ENCODE results near the gene USP5.
"Not testable (repeated sequence)": the region's sequence is repeated elsewhere in the genome, so short reads cannot be mapped to it uniquely, and the experiment has no call there.

The USP5 gene

GRCh38 chr12:6861391-6861790 lies 9.4 kb downstream of the USP5 start:
- FAIRE-seq (no peak), DNase-seq (ENCODE audit: insufficient read length, low spot score) (no peak)

- DNase-seq (ENCODE audit: insufficient read length, low spot score) (no peak), FAIRE-seq (no peak)
Measured at GRCh38 chr12:6863033-6863432, 11.1 kb downstream of the USP5 start.

- FAIRE-seq: no peak
Measured at GRCh38 chr12:6863586-6864321, 11.8 kb downstream of the USP5 start.

GRCh38 chr12:6865307-6865706 lies 13.4 kb downstream of the USP5 start:
- not testable (repeated sequence) for FAIRE-seq; DNase-seq (ENCODE audit: insufficient read length, low spot score)

More at GRCh38 chr12:6863586-6864321, 11.8 kb downstream of the USP5 start:
- no peak for DNase-seq (ENCODE audit: insufficient read length, low spot score)

- DNase-seq (ENCODE audit: insufficient read length, low spot score): no peak
- FAIRE-seq: no peak
Measured at GRCh38 chr12:6866163-6866919, 14.4 kb downstream of the USP5 start.

- DNase-seq (ENCODE audit: insufficient read length, low spot score) (no peak), FAIRE-seq (peak; percentile 89)
Measured at GRCh38 chr12:6866920-6867412, 15.0 kb downstream of the USP5 start.

- DNase-seq (ENCODE audit: insufficient read length, low spot score) (peak; percentile 78), FAIRE-seq (peak; percentile 85)
Measured at GRCh38 chr12:6867413-6868210, 15.7 kb downstream of the USP5 start, which contains the start of gene TPI1. Gene TPI1, plus strand, starts transcription at chr12:6867531. Its CDS starts 36 bp downstream, at chr12:6867567.

- DNase-seq (ENCODE audit: insufficient read length, low spot score) (no peak), FAIRE-seq (peak; percentile 54)
Measured at GRCh38 chr12:6868211-6869048, 16.5 kb downstream of the USP5 start.

- DNase-seq (ENCODE audit: insufficient read length, low spot score) (peak; percentile 73), FAIRE-seq (peak; percentile 93)
Measured at GRCh38 chr12:6869049-6870021, 17.4 kb downstream of the USP5 start.

- not testable (repeated sequence) for FAIRE-seq; DNase-seq (ENCODE audit: insufficient read length, low spot score)
Measured at GRCh38 chr12:6870304-6870703, 18.4 kb downstream of the USP5 start.

GRCh38 chr12:6871052-6871957 lies 19.4 kb downstream of the USP5 start:
- no peak for FAIRE-seq

GRCh38 chr12:6872073-6873048 lies 20.4 kb downstream of the USP5 start:
- no peak for DNase-seq (ENCODE audit: insufficient read length, low spot score)

More at GRCh38 chr12:6871052-6871957, 19.4 kb downstream of the USP5 start:
- DNase-seq (ENCODE audit: insufficient read length, low spot score): no peak

GRCh38 chr12:6873094-6874014 lies 21.4 kb downstream of the USP5 start, which contains the start of gene SPSB2:
Gene SPSB2, minus strand, starts transcription at chr12:6873303. Its CDS starts 402 bp downstream, at chr12:6872901.
- FAIRE-seq (peak; percentile 78), DNase-seq (ENCODE audit: insufficient read length, low spot score) (peak; percentile 89)

More at GRCh38 chr12:6872073-6873048, 20.4 kb downstream of the USP5 start:
- peak; percentile 70 for FAIRE-seq

- not testable (repeated sequence) for DNase-seq (ENCODE audit: insufficient read length, low spot score); FAIRE-seq
Measured at GRCh38 chr12:6874015-6874368, 22.0 kb downstream of the USP5 start.

GRCh38 chr12:6879824-6880223 lies 27.9 kb downstream of the USP5 start:
- not testable (repeated sequence) for DNase-seq (ENCODE audit: insufficient read length, low spot score); FAIRE-seq
